BLaER1 treated with 17β-estradiol and CSF1 and Interleukin-3, amounts not matched to agents 10 nM and 100 nM (cell line): ENCODE measurements around the gene MED12L.
A peak's percentile ranks its signal among the peaks of the same experiment; 100 is the strongest.

ENCODE experiments used
- H3K27ac ChIP-seq, 11 experiments: shearing (Covaris generic); formaldehyde crosslinking; 2 replicates each; pipeline ENCODE4 v1.8.1; 2022
- H3K27me3 ChIP-seq, 11 experiments: shearing (Covaris generic); formaldehyde crosslinking; 2 replicates each; pipeline ENCODE4 v1.8.1; 2022
- H3K36me3 ChIP-seq, 11 experiments: shearing (Covaris generic); formaldehyde crosslinking; 2 replicates each; pipeline ENCODE4 v1.8.1; 2022
- H3K4me1 ChIP-seq, 10 experiments: shearing (Covaris generic); formaldehyde crosslinking; 2 replicates each; pipeline ENCODE4 v1.8.1; 2022
- H3K4me2 ChIP-seq, 11 experiments: shearing (Covaris generic); formaldehyde crosslinking; 2 replicates each; pipeline ENCODE4 v1.8.1; 2022
- H3K4me3 ChIP-seq, 10 experiments: shearing (Covaris generic); formaldehyde crosslinking; 2 replicates each; pipeline ENCODE4 v1.8.1; 2022
- H3K9ac ChIP-seq, 11 experiments: shearing (Covaris generic); formaldehyde crosslinking; 2 replicates each; pipeline ENCODE4 v1.8.1; 2022
- H3K9me3 ChIP-seq, 11 experiments: shearing (Covaris generic); formaldehyde crosslinking; replicated peaks in 1 of 11; 2 replicates each; pipeline ENCODE4 v1.8.1; 2022
- H4K20me1 ChIP-seq, 11 experiments: shearing (Covaris generic); formaldehyde crosslinking; 2 replicates each; pipeline ENCODE4 v1.8.1; 2022
- Cebpa-rat ChIP-seq, 11 experiments: shearing (Covaris generic); IDR thresholded peaks; 2 replicates each; pipeline ENCODE4 v1.8.1; 2022

MED12L gene

DNA sequence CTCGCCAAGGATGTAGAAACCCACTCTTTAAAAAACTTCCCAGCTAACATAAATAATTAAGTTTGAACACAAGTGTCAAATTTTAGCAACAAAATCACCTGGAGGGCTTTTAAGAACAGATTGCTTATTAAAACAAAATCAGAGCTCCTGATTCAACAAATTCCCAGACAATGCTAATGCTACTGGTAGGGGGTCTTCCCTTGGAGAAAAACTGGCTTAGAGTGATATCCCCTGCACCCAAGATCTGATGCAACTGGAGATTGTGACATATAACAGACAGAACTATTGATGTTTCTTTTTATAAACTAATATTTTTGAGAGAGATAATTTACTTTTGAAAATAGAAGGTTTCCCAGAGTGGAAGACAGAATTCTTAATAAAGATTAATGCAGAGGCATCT lies 355.5 kb downstream of the MED12L start:
- Histone ChIP-seq H3K9me3 (no peaks in the 10 kb centered on the region), H3K4me1 (peaks cover 4 to 13% (median 11%) of the 10 kb centered on the region in 10 experiments; a peak in 16 of 20 replicates), H4K20me1 (no peaks in the 10 kb centered on the region), H3K4me3 (no peak overlapping the region), H3K4me2 (no peak overlapping the region), H3K9ac (no peak overlapping the region), H3K27me3 (no peaks in the 10 kb centered on the region), H3K36me3 (no peaks in the 10 kb centered on the region), H3K27ac (no peak overlapping the region)
- TF ChIP-seq Cebpa-rat (IDR thresholded peaks at IDR 0.05) = no peak

DNA sequence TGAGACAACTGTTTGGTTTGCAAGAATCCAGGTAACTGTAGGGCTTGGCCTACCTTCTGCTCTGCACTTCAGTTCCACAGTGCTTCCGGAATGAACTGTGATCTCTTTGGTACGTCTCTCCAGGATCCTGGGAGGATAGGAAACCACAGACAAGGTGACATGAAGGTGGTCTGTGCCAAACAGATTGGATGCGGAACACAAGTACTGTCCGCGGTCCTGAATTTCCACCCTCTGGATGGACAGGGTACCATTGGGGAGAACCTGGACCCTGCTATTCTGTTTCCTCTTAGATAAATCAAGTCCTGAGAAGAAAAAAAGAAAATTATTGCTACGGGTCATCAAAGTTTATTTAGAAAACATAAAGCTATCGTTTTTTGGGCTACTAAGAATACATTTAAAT lies 358.1 kb downstream of the MED12L start:
- Histone ChIP-seq H3K27me3 (no peaks in the 10 kb centered on the region), H3K36me3 (no peaks in the 10 kb centered on the region), H4K20me1 (no peaks in the 10 kb centered on the region), H3K4me3 (no peak overlapping the region), H3K27ac (no peak overlapping the region), H3K4me1 (peaks cover 0 to 12% (median 0%) of the 10 kb centered on the region in 10 experiments; a peak in 7 of 20 replicates), H3K9ac (no peak overlapping the region), H3K9me3 (peaks cover 0 to 10% (median 0%) of the 10 kb centered on the region in 11 experiments; a peak in 2 of 22 replicates), H3K4me2 (no peak overlapping the region)
- TF ChIP-seq Cebpa-rat (IDR thresholded peaks at IDR 0.05) = no peak

DNA sequence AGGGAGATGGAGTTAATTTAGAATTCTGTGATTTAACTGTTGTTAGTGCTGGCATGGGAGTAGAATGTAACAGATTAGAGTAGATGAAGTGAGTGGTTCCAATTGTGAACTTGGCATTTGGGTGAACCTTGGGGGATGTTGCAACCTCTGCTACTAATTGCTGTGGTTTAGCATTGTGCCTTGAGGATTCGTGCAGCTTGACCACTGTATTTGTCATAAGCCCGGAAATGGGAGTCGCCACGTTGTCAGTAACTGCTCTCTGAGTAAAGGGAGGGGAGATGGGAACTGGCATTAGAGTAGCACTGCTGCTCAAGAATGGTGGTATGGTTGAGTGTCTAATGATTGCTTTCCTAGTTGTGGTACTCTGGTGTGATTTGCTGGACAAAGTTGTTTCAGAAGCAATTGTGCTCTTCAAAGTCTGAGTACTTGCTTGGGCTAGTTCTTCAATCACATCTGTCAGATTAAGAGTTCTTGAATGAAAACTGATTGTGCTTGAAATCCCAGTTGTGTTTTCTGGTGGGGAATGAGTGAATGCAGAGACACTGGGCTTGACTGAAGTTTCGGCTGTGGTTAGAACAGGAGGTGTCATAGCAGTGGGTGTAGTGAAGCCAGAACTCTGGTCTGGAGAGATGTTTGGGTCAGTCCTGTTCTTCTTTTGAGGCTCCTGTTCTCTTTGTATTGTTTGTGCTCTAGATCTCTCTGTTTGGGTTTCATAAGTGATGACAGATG lies 360.0 kb downstream of the MED12L start:
- no peaks in the 10 kb centered on the region for H3K27me3 ChIP-seq
- peaks cover 0 to 10% (median 0%) of the 10 kb centered on the region in 11 experiments; a peak in 2 of 22 replicates for H3K9me3 ChIP-seq
- no peak overlapping the region for H3K9ac ChIP-seq
- H3K4me2 ChIP-seq = peak overlapping the region in 5 of 11 experiments; percentile 4 to 30 (median 13); a peak in 8 of 22 replicates
- H4K20me1 ChIP-seq = no peaks in the 10 kb centered on the region
- TF ChIP-seq Cebpa-rat (IDR thresholded peaks at IDR 0.05) = no peak
- H3K36me3 ChIP-seq = no peaks in the 10 kb centered on the region
- H3K4me3 ChIP-seq = no peak overlapping the region
- 0 out of 22 replicates have a peak overlapping the region, but pooled peaks of 1 of the 11 experiments have one; percentile 11 for H3K27ac ChIP-seq
- peaks cover 0 to 12% (median 0%) of the 10 kb centered on the region in 10 experiments; a peak in 7 of 20 replicates for H3K4me1 ChIP-seq

DNA sequence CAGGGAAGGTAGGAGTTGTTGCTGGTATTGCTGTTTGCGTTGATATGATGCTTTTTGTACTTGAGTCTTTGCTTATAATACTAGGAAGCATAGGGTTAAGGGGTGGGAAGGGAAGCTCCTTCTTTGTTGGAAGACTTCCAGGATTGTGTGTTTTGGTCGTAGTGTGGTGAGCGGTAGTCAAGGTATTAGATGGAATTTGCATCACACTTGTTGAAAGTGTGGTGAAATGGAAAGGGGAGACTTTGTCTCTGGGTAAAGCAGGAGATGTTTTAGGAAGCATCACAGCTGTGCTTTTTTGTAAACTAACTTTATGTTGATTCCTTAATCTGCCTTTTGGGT lies 360.5 kb downstream of the MED12L start:
- no peak overlapping the region for H3K4me3 ChIP-seq
- no peak overlapping the region for H3K9ac ChIP-seq
- H3K4me2 ChIP-seq = peak overlapping the region in 2 of 11 experiments; percentile 10 to 22; a peak in 3 of 22 replicates
- H4K20me1 ChIP-seq = no peaks in the 10 kb centered on the region
- H3K36me3 ChIP-seq = no peaks in the 10 kb centered on the region
- peaks cover 0 to 10% (median 0%) of the 10 kb centered on the region in 11 experiments; a peak in 2 of 22 replicates for H3K9me3 ChIP-seq
- 0 out of 22 replicates have a peak overlapping the region, but pooled peaks of 1 of the 11 experiments have one; percentile 11 for H3K27ac ChIP-seq
- H3K27me3 ChIP-seq = no peaks in the 10 kb centered on the region
- TF ChIP-seq Cebpa-rat (IDR thresholded peaks at IDR 0.05) = no peak
- H3K4me1 ChIP-seq = peaks cover 0 to 12% (median 0%) of the 10 kb centered on the region in 10 experiments; a peak in 7 of 20 replicates

DNA sequence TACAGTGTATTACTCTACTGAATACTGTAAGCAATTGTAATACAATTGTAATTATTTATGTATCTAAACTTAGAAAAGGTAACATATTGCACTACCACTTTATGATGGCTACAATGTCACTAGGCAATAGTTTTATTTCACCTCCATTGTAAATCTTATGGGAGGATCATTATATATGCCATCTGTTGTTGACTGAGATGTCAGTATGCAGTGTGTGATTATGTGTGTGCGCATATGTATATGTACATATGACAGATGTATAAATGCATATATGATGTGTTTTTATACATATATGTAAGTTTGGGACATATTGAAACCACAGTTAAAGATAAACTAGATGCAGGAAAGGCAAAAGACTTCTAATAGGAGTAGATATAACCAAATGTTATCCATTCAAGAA lies 366.9 kb downstream of the MED12L start:
- H3K9me3 ChIP-seq = peaks cover 0 to 9% (median 0%) of the 10 kb centered on the region in 11 experiments; a peak in 2 of 22 replicates
- no peaks in the 10 kb centered on the region for H4K20me1 ChIP-seq
- no peak overlapping the region for H3K9ac ChIP-seq
- no peak for TF ChIP-seq Cebpa-rat (IDR thresholded peaks at IDR 0.05)
- H3K27ac ChIP-seq = no peak overlapping the region
- H3K4me3 ChIP-seq = no peak overlapping the region
- H3K36me3 ChIP-seq = no peaks in the 10 kb centered on the region
- H3K4me1 ChIP-seq = no peaks in the 10 kb centered on the region
- no peak overlapping the region for H3K4me2 ChIP-seq
- no peaks in the 10 kb centered on the region for H3K27me3 ChIP-seq

DNA sequence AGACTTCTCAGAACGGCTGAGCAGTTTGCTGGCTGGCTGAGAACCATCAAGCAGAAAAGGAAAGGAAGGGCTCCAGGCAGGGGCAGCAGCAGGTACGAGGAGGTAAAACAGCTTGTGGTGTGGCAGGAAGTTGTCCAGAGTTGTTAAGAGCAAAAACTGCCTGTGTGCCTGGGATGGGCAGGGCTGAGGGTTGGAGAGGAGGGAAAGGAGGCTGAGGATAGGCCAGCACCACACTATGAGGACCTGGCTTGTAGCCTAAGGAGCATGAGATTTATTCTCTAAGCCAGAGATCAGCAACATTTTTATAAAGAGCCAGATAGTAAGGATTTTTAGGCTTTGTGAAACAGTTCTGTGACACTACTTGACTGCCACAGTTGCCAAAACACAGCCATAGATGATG lies 367.4 kb downstream of the MED12L start:
- no peak for TF ChIP-seq Cebpa-rat (IDR thresholded peaks at IDR 0.05)
- Histone ChIP-seq H4K20me1 (no peaks in the 10 kb centered on the region), H3K9ac (no peak overlapping the region)

DNA sequence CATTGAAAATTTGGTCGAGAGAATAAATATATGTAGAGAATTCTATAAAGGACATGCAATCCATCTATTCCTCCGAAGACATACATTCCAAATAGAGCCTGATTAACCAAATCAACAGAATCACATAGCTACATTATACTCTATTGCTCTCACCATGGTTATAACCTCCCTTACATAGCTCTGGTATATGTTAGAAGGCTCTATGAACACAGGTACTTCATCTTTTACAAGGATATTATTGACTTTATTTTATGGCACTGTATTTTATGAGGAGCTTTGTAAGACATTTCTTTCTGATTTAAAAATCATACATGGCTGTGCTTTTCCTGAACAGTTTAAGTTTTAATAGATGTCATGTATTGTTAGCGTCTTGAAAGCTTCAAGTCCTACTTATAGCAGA lies 370.6 kb downstream of the MED12L start:
- Histone ChIP-seq H3K4me3 (no peak overlapping the region), H3K36me3 (no peaks in the 10 kb centered on the region), H3K9me3 (peaks cover 0 to 3% (median 0%) of the 10 kb centered on the region in 11 experiments; a peak in 1 of 22 replicates), H3K27ac (no peak overlapping the region), H4K20me1 (no peaks in the 10 kb centered on the region), H3K4me2 (no peak overlapping the region), H3K27me3 (peaks cover 0 to 3% (median 0%) of the 10 kb centered on the region in 11 experiments; a peak in 2 of 22 replicates), H3K4me1 (peaks cover 0 to 4% (median 0%) of the 10 kb centered on the region in 10 experiments; a peak in 1 of 20 replicates), H3K9ac (no peak overlapping the region)
- TF ChIP-seq Cebpa-rat (IDR thresholded peaks at IDR 0.05) = no peak

More for the DNA sequence above, 367.4 kb downstream of the MED12L start:
- Histone ChIP-seq H3K27ac (no peak overlapping the region), H3K9me3 (peaks cover 0 to 8% (median 0%) of the 10 kb centered on the region in 11 experiments; a peak in 2 of 22 replicates), H3K4me3 (no peak overlapping the region), H3K27me3 (no peaks in the 10 kb centered on the region), H3K4me1 (no peaks in the 10 kb centered on the region), H3K4me2 (no peak overlapping the region), H3K36me3 (no peaks in the 10 kb centered on the region)

DNA sequence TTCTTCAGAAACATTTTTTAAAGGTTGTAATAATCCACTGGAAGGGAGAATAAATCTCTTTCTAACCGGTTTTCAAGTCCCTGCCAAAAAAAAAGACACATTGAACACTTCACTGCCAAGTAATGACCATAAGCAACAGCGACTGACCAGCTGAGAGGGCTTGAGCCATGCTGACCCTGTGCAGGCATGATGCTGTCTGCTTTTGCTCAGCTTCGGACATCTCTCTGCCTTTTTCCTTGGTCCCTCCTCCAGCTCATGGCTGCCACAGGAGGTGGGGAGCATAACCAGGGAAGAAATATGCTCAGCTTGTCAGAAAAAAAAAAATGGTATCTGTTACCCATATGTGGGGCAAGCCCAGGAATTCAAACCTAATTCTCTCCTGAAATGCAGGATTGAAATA lies 373.9 kb downstream of the MED12L start:
- Histone ChIP-seq H3K4me3 (no peak overlapping the region), H3K9me3 (peaks cover 0 to 4% (median 0%) of the 10 kb centered on the region in 11 experiments; a peak in 1 of 22 replicates), H3K4me1 (peaks cover 0 to 6% (median 0%) of the 10 kb centered on the region in 10 experiments; a peak in 3 of 20 replicates), H3K4me2 (no peak overlapping the region), H3K9ac (no peak overlapping the region), H3K36me3 (no peaks in the 10 kb centered on the region), H3K27ac (no peak overlapping the region), H4K20me1 (no peaks in the 10 kb centered on the region), H3K27me3 (peaks cover 0 to 5% (median 0%) of the 10 kb centered on the region in 11 experiments; a peak in 2 of 22 replicates)
- TF ChIP-seq Cebpa-rat (IDR thresholded peaks at IDR 0.05) = no peak

DNA sequence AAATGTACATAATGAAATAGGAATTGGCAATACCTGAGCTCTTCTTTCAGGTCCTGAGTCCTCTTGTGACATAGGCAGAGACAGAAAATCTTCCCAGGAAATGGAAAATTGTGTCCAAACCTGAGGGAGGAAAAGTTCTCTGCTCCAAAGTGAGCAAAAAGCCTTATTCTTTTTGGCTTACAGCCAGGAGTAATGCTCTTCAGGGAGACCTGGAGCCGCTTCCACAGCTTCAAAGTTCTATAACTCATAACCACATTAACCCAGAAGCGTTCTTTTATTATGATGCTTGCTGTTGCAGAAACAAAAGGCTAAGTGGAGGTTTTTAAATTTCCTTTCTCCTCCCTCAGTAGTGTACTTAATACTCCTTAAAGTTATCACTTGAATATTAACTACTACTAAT lies 374.8 kb downstream of the MED12L start:
- no peak for TF ChIP-seq Cebpa-rat (IDR thresholded peaks at IDR 0.05)
- Histone ChIP-seq H3K9me3 (peaks cover 0 to 4% (median 0%) of the 10 kb centered on the region in 11 experiments; a peak in 1 of 22 replicates), H4K20me1 (no peaks in the 10 kb centered on the region), H3K27ac (no peak overlapping the region), H3K36me3 (no peaks in the 10 kb centered on the region), H3K4me3 (no peak overlapping the region), H3K4me2 (no peak overlapping the region), H3K4me1 (peaks cover 0 to 6% (median 0%) of the 10 kb centered on the region in 10 experiments; a peak in 3 of 20 replicates), H3K27me3 (peaks cover 0 to 5% (median 0%) of the 10 kb centered on the region in 11 experiments; a peak in 2 of 22 replicates), H3K9ac (no peak overlapping the region)
